IMR-90 (cell line): ENCODE data around the gene LRRC4C. TPM values are rescaled to one million over a fixed set of nuclear protein-coding genes. Genes with fewer than 3 reads are reported as not detected.

ENCODE experiments used
- ATAC-seq: fragments of 200-7000 bp; cut with Tn5 transposase; 2 replicates; pipeline ENCODE4 v1.9.1; 2020; ENCODE audit warnings: low read depth, mild to moderate bottlenecking, moderate library complexity
- BruUV-seq: library from RNA; stranded (reverse); fragments of 400-500 nt; replicated peaks from 2 replicates; lab custom pipeline; 2021; lab: Mats Ljungman, UMichigan
- CTCF ChIA-PET: fragments of 300-600 bp; formaldehyde crosslinking; extraction: SDS; loops from one replicate; lab custom pipeline; 2021; ENCODE audit warnings: antibody characterized with exemption; lab: Yijun Ruan, JAX
- POLR2A ChIA-PET: fragments of 300-600 bp; sonication (Branson Sonifier 250); formaldehyde crosslinking; loops from one replicate; lab custom pipeline; 2022; ENCODE audit warnings: antibody characterized with exemption; ENCODE audit not compliant: unreplicated experiment; lab: Charles Lee
- DNase-seq: peaks from one replicate; pipeline ENCODE4 v3.0.0; 2013
- H2AFZ ChIP-seq: replicated peaks from 2 replicates; pipeline ENCODE3; 2013; ENCODE audit warnings: low read length, mild to moderate bottlenecking; ENCODE audit not compliant: poor library complexity
- H2AK5ac ChIP-seq: 2 replicates; pipeline ENCODE4 v1.6.1; 2013; ENCODE audit warnings: low read depth, low read length, inconsistent platforms
- H2AK9ac ChIP-seq: replicated peaks from 2 replicates; pipeline ENCODE3; 2013; ENCODE audit warnings: mild to moderate bottlenecking, low read depth, low read length, moderate library complexity; ENCODE audit not compliant: poor library complexity
- H2BK120ac ChIP-seq: 2 replicates; pipeline ENCODE4 v1.6.1; 2013; ENCODE audit warnings: low read depth, low read length, inconsistent platforms
- H2BK15ac ChIP-seq: 3 replicates; pipeline ENCODE4 v1.6.1; 2013; ENCODE audit warnings: low read depth, low read length, inconsistent platforms
- H2BK20ac ChIP-seq: 2 replicates; pipeline ENCODE4 v1.6.1; 2013; ENCODE audit warnings: low read depth, mild to moderate bottlenecking, inconsistent platforms, low read length, moderate library complexity
- H2BK5ac ChIP-seq: 2 replicates; pipeline ENCODE4 v1.6.1; 2013; ENCODE audit warnings: mild to moderate bottlenecking, low read depth, low read length, inconsistent platforms; ENCODE audit not compliant: poor library complexity, severe bottlenecking
- H3K14ac ChIP-seq: replicated peaks from 2 replicates; pipeline ENCODE4 v1.6.1; 2013; ENCODE audit warnings: low read depth, low read length, inconsistent platforms
- H3K18ac ChIP-seq: 2 replicates; pipeline ENCODE4 v1.6.1; 2013; ENCODE audit warnings: low read depth, low read length, control low read depth
- H3K23ac ChIP-seq: 2 replicates; pipeline ENCODE4 v1.6.1; 2013; ENCODE audit warnings: low read depth, low read length, inconsistent platforms
- H3K27ac ChIP-seq: 2 replicates; pipeline ENCODE4 v1.5.1; 2013; ENCODE audit warnings: mild to moderate bottlenecking, control low read depth, low read length; ENCODE audit not compliant: insufficient read depth
- H3K27me3 ChIP-seq: 2 replicates; pipeline ENCODE4 v1.6.1; 2013; ENCODE audit warnings: low read length; ENCODE audit not compliant: control insufficient read depth, insufficient read depth
- H3K36me3 ChIP-seq: 2 replicates; pipeline ENCODE4 v1.6.1; 2013; ENCODE audit warnings: low read length, mixed read lengths; ENCODE audit not compliant: control insufficient read depth, insufficient read depth
- H3K4ac ChIP-seq: 2 replicates; pipeline ENCODE4 v1.6.1; 2013; ENCODE audit warnings: low read depth, low read length, inconsistent platforms
- H3K4me1 ChIP-seq: 2 replicates; pipeline ENCODE4 v1.6.1; 2013; ENCODE audit warnings: low read length, mixed read lengths; ENCODE audit not compliant: control insufficient read depth, insufficient read depth
- H3K4me2 ChIP-seq: 2 replicates; pipeline ENCODE4 v1.6.1; 2013; ENCODE audit warnings: low read depth, mild to moderate bottlenecking, control low read depth, low read length, moderate library complexity
- H3K4me3 ChIP-seq: 2 replicates; pipeline ENCODE4 v1.5.1; 2013; ENCODE audit warnings: low read depth, mild to moderate bottlenecking, control low read depth, low read length, moderate library complexity; ENCODE audit not compliant: insufficient read depth
- H3K56ac ChIP-seq: 2 replicates; pipeline ENCODE4 v1.6.1; 2013; ENCODE audit warnings: low read length, inconsistent platforms; ENCODE audit not compliant: insufficient read depth; ENCODE audit errors: extremely low read depth
- H3K79me1 ChIP-seq, 2 experiments: 2 replicates each; pipeline ENCODE4 v1.6.1; 2013; ENCODE audit warnings: low read length in 2 of 2, inconsistent platforms in 1 of 2, low read depth in 1 of 2
- H3K9ac ChIP-seq: 2 replicates; pipeline ENCODE4 v1.6.1; 2013; ENCODE audit warnings: low read depth, low read length, control low read depth
- H3K9me1 ChIP-seq: 2 replicates; pipeline ENCODE4 v1.6.1; 2013; ENCODE audit warnings: low read length, inconsistent platforms; ENCODE audit not compliant: insufficient read depth
- H3K9me3 ChIP-seq: 2 replicates; pipeline ENCODE4 v1.6.1; 2013; ENCODE audit warnings: low read length; ENCODE audit not compliant: control insufficient read depth, insufficient read depth
- H4K20me1 ChIP-seq: 2 replicates; pipeline ENCODE4 v1.6.1; 2013; ENCODE audit warnings: low read length, inconsistent platforms; ENCODE audit not compliant: insufficient read depth
- H4K5ac ChIP-seq: 2 replicates; pipeline ENCODE4 v1.6.1; 2013; ENCODE audit warnings: mild to moderate bottlenecking, low read depth, low read length, control low read depth
- H4K8ac ChIP-seq, 2 experiments: 2 replicates each; pipeline ENCODE4 v1.6.1; 2013; ENCODE audit warnings: low read depth in 2 of 2, low read length in 2 of 2, control low read depth in 1 of 2, inconsistent platforms in 1 of 2
- H4K91ac ChIP-seq: 2 replicates; pipeline ENCODE4 v1.6.1; 2013; ENCODE audit warnings: low read depth, low read length, inconsistent platforms; ENCODE audit not compliant: insufficient read depth
- BHLHE40 ChIP-seq: fragments of 150-350 bp; IDR thresholded peaks from 2 replicates; pipeline ENCODE4 v1.6.1; 2016; ENCODE audit warnings: mild to moderate bottlenecking, low read depth, low read length
- CEBPB ChIP-seq: IDR thresholded peaks from 2 replicates; pipeline ENCODE4 v1.6.1; 2012; ENCODE audit warnings: low read depth, low read length, improper control_type of control experiment
- CHD1 ChIP-seq: IDR thresholded peaks from 2 replicates; pipeline ENCODE4 v1.6.1; 2012; ENCODE audit warnings: low read depth, low read length, improper control_type of control experiment
- FOS ChIP-seq: fragments of 150-350 bp; IDR thresholded peaks from 2 replicates; pipeline ENCODE4 v1.6.1; 2016; ENCODE audit warnings: low read depth, low read length
- MAFK ChIP-seq: IDR thresholded peaks from 2 replicates; pipeline ENCODE4 v1.6.1; 2012; ENCODE audit warnings: low read depth, low read length, improper control_type of control experiment
- MAZ ChIP-seq: IDR thresholded peaks from 2 replicates; pipeline ENCODE4 v1.6.1; 2012; ENCODE audit warnings: low read depth, mild to moderate bottlenecking, low read length, improper control_type of control experiment, moderate library complexity, borderline replicate concordance
- MXI1 ChIP-seq: IDR thresholded peaks from 2 replicates; pipeline ENCODE4 v1.6.1; 2012; ENCODE audit warnings: low read depth, mild to moderate bottlenecking, low read length, moderate library complexity, borderline replicate concordance
- NFE2L2 ChIP-seq: fragments of 150-350 bp; IDR thresholded peaks from 2 replicates; pipeline ENCODE4 v1.6.1; 2016; ENCODE audit warnings: low read depth, mild to moderate bottlenecking, low read length
- POLR2A ChIP-seq: IDR thresholded peaks from 2 replicates; pipeline ENCODE4 v1.6.1; 2012; ENCODE audit warnings: mild to moderate bottlenecking, low read depth, low read length
- RAD21 ChIP-seq: IDR thresholded peaks from 2 replicates; pipeline ENCODE4 v1.6.1; 2012; ENCODE audit warnings: low read length, improper control_type of control experiment
- RCOR1 ChIP-seq: IDR thresholded peaks from 2 replicates; pipeline ENCODE4 v1.6.1; 2012; ENCODE audit warnings: mild to moderate bottlenecking, low read length, improper control_type of control experiment; ENCODE audit not compliant: insufficient replicate concordance
- RFX5 ChIP-seq: IDR thresholded peaks from 2 replicates; pipeline ENCODE4 v1.8.0; 2012; ENCODE audit warnings: low read depth, mild to moderate bottlenecking, low read length, moderate library complexity
- SMC3 ChIP-seq: fragments of 150-350 bp; IDR thresholded peaks from 2 replicates; pipeline ENCODE4 v1.6.1; 2016; ENCODE audit warnings: low read depth, mild to moderate bottlenecking, antibody characterized with exemption, low read length, moderate library complexity
- WGBS, 2 experiments: methylation state at CpG; one replicate each; pipeline versions ENCODE4 v1.1.5 to v1.1.7; 2013; ENCODE audit warnings: missing lambda C conversion rate in 2 of 2; ENCODE audit not compliant: insufficient read length in 1 of 2; ENCODE audit errors: extremely low coverage in 2 of 2; 5-methylcytosine and 5-hydroxymethylcytosine counted together
- dilution Hi-C: fragments of 300-500 bp; cut with HindIII; formaldehyde crosslinking; loops from one replicate; pipeline ENCODE4 v1.14.3; 2018; ENCODE audit warnings: low sequenced_read_pairs; ENCODE audit not compliant: unreplicated experiment
- in situ Hi-C: fragments of 300-500 bp; cut with MboI; formaldehyde crosslinking; loops from 3 replicates; pipeline ENCODE4 v1.14.3; 2019; ENCODE audit warnings: low sequenced_read_pairs, inconsistent platforms, mixed read lengths
- intact Hi-C: fragments of 100-400 bp; cut with micrococcal nuclease; formaldehyde crosslinking; loops from 2 replicates; pipeline ENCODE4 v1.10.0; 2022
- polyA plus RNA-seq, 3 experiments: library from polyadenylated mRNA; depleted of rRNA; stranded (reverse); fragments of >200 nt; gene quantifications; 2 replicates each; pipeline ENCODE4 v1.2.3, GENCODE V29; 2012; ENCODE audit warnings: low replicate concordance in 1 of 3
- total RNA-seq: library from RNA; depleted of rRNA; stranded (reverse); fragments of >200 nt; gene quantifications from 2 replicates; pipeline ENCODE4 v1.2.3, GENCODE V29; 2012
- TF ChIP-seq, protein P1 (sequence below): conservative IDR thresholded peaks from 2 replicates; pipeline ENCODE4 v1.5.1; 2012; ENCODE audit warnings: mild to moderate bottlenecking, low read depth, low read length, improper control_type of control experiment
- TF ChIP-seq, protein P2 (sequence below): fragments of 150-350 bp; IDR thresholded peaks from 2 replicates; pipeline ENCODE4 v1.6.1; 2017; ENCODE audit warnings: mild to moderate bottlenecking, antibody characterized with exemption, low read length, low read depth
- TF ChIP-seq, protein P3 (sequence below): fragments of 150-350 bp; IDR thresholded peaks from 2 replicates; pipeline ENCODE4 v1.6.1; 2016; ENCODE audit warnings: low read depth, mild to moderate bottlenecking, low read length, moderate library complexity, borderline replicate concordance

Gene LRRC4C
- total and polyA plus RNA-seq, 2 of the 4 experiments (the other 2 are of a cell fraction) = under 0.01 to 0.03 TPM

DNA sequence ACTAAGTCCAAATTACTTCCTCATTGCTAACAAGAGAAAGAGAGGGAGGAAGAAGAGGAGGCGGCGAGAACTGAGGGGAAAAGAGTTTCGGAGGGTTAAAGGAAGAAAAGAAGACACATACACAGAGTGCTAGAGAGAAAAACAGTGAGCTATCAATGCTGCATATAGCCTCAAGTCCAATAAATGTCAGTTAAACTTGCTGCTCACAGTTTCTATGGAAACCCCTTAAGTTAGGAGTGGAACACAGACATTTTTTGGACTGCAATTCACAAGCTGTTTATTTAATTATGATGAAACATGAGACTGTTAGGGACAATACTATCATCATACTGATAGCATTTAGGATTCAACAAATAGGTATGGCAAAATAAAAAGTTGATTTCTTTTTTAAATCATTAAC is 1320.4 kb downstream of the LRRC4C start:
- H3K27me3 ChIP-seq = no peaks in the 10 kb centered on the region
- H2BK20ac ChIP-seq = no peak overlapping the region
- no peak overlapping the region for H2BK15ac ChIP-seq
- no peak overlapping the region for H3K23ac ChIP-seq
- no peaks in the 10 kb centered on the region for H4K20me1 ChIP-seq
- TF ChIP-seq RAD21 = no peak
- TF ChIP-seq, protein P1, sequence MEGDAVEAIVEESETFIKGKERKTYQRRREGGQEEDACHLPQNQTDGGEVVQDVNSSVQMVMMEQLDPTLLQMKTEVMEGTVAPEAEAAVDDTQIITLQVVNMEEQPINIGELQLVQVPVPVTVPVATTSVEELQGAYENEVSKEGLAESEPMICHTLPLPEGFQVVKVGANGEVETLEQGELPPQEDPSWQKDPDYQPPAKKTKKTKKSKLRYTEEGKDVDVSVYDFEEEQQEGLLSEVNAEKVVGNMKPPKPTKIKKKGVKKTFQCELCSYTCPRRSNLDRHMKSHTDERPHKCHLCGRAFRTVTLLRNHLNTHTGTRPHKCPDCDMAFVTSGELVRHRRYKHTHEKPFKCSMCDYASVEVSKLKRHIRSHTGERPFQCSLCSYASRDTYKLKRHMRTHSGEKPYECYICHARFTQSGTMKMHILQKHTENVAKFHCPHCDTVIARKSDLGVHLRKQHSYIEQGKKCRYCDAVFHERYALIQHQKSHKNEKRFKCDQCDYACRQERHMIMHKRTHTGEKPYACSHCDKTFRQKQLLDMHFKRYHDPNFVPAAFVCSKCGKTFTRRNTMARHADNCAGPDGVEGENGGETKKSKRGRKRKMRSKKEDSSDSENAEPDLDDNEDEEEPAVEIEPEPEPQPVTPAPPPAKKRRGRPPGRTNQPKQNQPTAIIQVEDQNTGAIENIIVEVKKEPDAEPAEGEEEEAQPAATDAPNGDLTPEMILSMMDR = no peak
- no peak for TF ChIP-seq RFX5
- no peak for TF ChIP-seq POLR2A
- no peak for TF ChIP-seq MXI1
- TF ChIP-seq FOS = no peak
- TF ChIP-seq MAZ = no peak
- no peak for TF ChIP-seq BHLHE40
- TF ChIP-seq SMC3 = no peak
- no peak for TF ChIP-seq NFE2L2
- no peak for TF ChIP-seq RCOR1
- TF ChIP-seq CHD1 = no peak
- TF ChIP-seq, protein P2, sequence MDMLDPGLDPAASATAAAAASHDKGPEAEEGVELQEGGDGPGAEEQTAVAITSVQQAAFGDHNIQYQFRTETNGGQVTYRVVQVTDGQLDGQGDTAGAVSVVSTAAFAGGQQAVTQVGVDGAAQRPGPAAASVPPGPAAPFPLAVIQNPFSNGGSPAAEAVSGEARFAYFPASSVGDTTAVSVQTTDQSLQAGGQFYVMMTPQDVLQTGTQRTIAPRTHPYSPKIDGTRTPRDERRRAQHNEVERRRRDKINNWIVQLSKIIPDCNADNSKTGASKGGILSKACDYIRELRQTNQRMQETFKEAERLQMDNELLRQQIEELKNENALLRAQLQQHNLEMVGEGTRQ = no peak
- TF ChIP-seq CEBPB = no peak
- TF ChIP-seq MAFK = no peak
- TF ChIP-seq, protein P3, sequence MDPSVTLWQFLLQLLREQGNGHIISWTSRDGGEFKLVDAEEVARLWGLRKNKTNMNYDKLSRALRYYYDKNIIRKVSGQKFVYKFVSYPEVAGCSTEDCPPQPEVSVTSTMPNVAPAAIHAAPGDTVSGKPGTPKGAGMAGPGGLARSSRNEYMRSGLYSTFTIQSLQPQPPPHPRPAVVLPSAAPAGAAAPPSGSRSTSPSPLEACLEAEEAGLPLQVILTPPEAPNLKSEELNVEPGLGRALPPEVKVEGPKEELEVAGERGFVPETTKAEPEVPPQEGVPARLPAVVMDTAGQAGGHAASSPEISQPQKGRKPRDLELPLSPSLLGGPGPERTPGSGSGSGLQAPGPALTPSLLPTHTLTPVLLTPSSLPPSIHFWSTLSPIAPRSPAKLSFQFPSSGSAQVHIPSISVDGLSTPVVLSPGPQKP = no peak
- H3K36me3 ChIP-seq = no peaks in the 10 kb centered on the region
- H4K8ac ChIP-seq = no peak overlapping the region
- CTCF ChIA-PET = no interaction called here
- dilution Hi-C loops = no loop called here
- no peak overlapping the region for H4K91ac ChIP-seq
- WGBS, 2 experiments = no CpG with 5 or more reads among the region's 3 CpGs
- H3K9ac ChIP-seq = no peak overlapping the region
- in situ Hi-C loops = no loop called here
- intact Hi-C loops = no loop called here
- H3K9me3 ChIP-seq = no peaks in the 10 kb centered on the region
- H2AK5ac ChIP-seq = no peak overlapping the region
- H3K4me1 ChIP-seq = no peaks in the 10 kb centered on the region
- ATAC-seq (no peak), DNase-seq (no peak)
- no peak overlapping the region for H2AK9ac ChIP-seq
- no peak overlapping the region for H2BK5ac ChIP-seq
- no peak overlapping the region for H4K5ac ChIP-seq
- no peak overlapping the region for H3K18ac ChIP-seq
- POLR2A ChIA-PET = no interaction called here
- H3K14ac ChIP-seq = no peak overlapping the region
- no peak overlapping the region for H3K56ac ChIP-seq
- H3K27ac ChIP-seq = no peak overlapping the region
- no peaks in the 10 kb centered on the region for H3K79me1 ChIP-seq
- H3K9me1 ChIP-seq = no peaks in the 10 kb centered on the region
- H3K4me2 ChIP-seq = no peak overlapping the region
- no peak overlapping the region for H2AFZ ChIP-seq
- no peak overlapping the region for H2BK120ac ChIP-seq
- no peak overlapping the region for H3K4me3 ChIP-seq
- BruUV-seq = no TSS peak
- no peak overlapping the region for H3K4ac ChIP-seq
